Keratinocyte (primary cell): ENCODE measurements around the gene TMEM53. TPM values are rescaled to one million over a fixed set of nuclear protein-coding genes. Genes with fewer than 3 reads are reported as not detected.

ENCODE experiments used
- DNase-seq: peaks from one replicate; pipeline ENCODE4 v3.0.0-alpha.2; 2011; ENCODE audit warnings: low read depth, missing footprints, low spot score
- FAIRE-seq: peaks from 2 replicates; lab custom pipeline; 2011; peaks lifted over from hg19 to GRCh38; lab: Jason Lieb, UNC
- H2AFZ ChIP-seq: 2 replicates; pipeline ENCODE4 v1.6.0; 2012; ENCODE audit warnings: low read length, control low read depth, inconsistent platforms; ENCODE audit not compliant: control insufficient read depth
- H3K27ac ChIP-seq: 2 replicates; pipeline ENCODE4 v1.5.1; 2011; ENCODE audit warnings: low read length; ENCODE audit not compliant: control insufficient read depth, insufficient read depth
- H3K27me3 ChIP-seq: 3 replicates; pipeline ENCODE4 v1.6.0; 2011; ENCODE audit warnings: low read length; ENCODE audit not compliant: control insufficient read depth, insufficient read depth; ENCODE audit errors: extremely low read depth
- H3K36me3 ChIP-seq, 2 experiments: 2 replicates in 1 of 2; 3 replicates in 1 of 2; pipeline ENCODE4 v1.5.1; 2011; ENCODE audit warnings: low read length in 2 of 2, mild to moderate bottlenecking in 1 of 2; ENCODE audit not compliant: control insufficient read depth in 2 of 2, insufficient read depth in 2 of 2; ENCODE audit errors: extremely low read depth in 1 of 2
- H3K4me1 ChIP-seq: 3 replicates; pipeline ENCODE4 v1.5.1; 2011; ENCODE audit warnings: low read length; ENCODE audit not compliant: control insufficient read depth, insufficient read depth; ENCODE audit errors: extremely low read depth
- H3K4me2 ChIP-seq: 3 replicates; pipeline ENCODE4 v1.6.0; 2011; ENCODE audit warnings: low read depth, low read length; ENCODE audit not compliant: control insufficient read depth, insufficient read depth; ENCODE audit errors: extremely low read depth
- H3K4me3 ChIP-seq, 3 experiments: fragments of 200-600 bp in 1 of 3; sonication (generic) in 1 of 3; 2 replicates in 2 of 3; 3 replicates in 1 of 3; pipeline ENCODE4 v1.5.1; 2011 to 2016; ENCODE audit warnings: low read length in 3 of 3, mild to moderate bottlenecking in 3 of 3, control low read depth in 2 of 3, inconsistent platforms in 1 of 3, low read depth in 1 of 3, mixed read lengths in 1 of 3, mixed run types in 1 of 3, moderate library complexity in 1 of 3; ENCODE audit not compliant: control insufficient read depth in 2 of 3, insufficient read depth in 2 of 3; ENCODE audit errors: extremely low read depth in 1 of 3
- H3K79me2 ChIP-seq: 2 replicates; pipeline ENCODE4 v1.6.0; 2012; ENCODE audit warnings: low read length; ENCODE audit not compliant: control insufficient read depth, insufficient read depth
- H3K9ac ChIP-seq: 3 replicates; pipeline ENCODE4 v1.6.0; 2011; ENCODE audit warnings: low read length; ENCODE audit not compliant: control insufficient read depth, insufficient read depth; ENCODE audit errors: extremely low read depth
- H3K9me1 ChIP-seq: 3 replicates; pipeline ENCODE4 v1.6.0; 2011; ENCODE audit warnings: low read length; ENCODE audit not compliant: control insufficient read depth, insufficient read depth; ENCODE audit errors: extremely low read depth
- H3K9me3 ChIP-seq: 2 replicates; pipeline ENCODE4 v1.5.1; 2012; ENCODE audit warnings: low read depth, low read length; ENCODE audit not compliant: control insufficient read depth
- H4K20me1 ChIP-seq: 3 replicates; pipeline ENCODE4 v1.6.0; 2011; ENCODE audit warnings: low read length; ENCODE audit not compliant: control insufficient read depth, insufficient read depth; ENCODE audit errors: extremely low read depth
- CTCF ChIP-seq, 3 experiments: IDR thresholded peaks in 1 of 3; conservative IDR thresholded peaks in 1 of 3; optimal IDR thresholded peaks in 1 of 3; 2 replicates in 2 of 3; 3 replicates in 1 of 3; pipeline versions ENCODE3 to v1.5.1; 2011; ENCODE audit warnings: low read length in 3 of 3, mild to moderate bottlenecking in 3 of 3, moderate library complexity in 2 of 3, control low read depth in 1 of 3, inconsistent platforms in 1 of 3; ENCODE audit not compliant: insufficient read depth in 2 of 3; ENCODE audit errors: extremely low read depth in 1 of 3
- EZH2 ChIP-seq: IDR thresholded peaks from one replicate; pipeline ENCODE4 v1.6.1; 2012; ENCODE audit warnings: inconsistent platforms, mild to moderate bottlenecking, low read length, moderate library complexity
- dilution Hi-C: fragments of 300-500 bp; cut with MboI; formaldehyde crosslinking; loops from one replicate; pipeline ENCODE4 v1.7.0; 2020; ENCODE audit warnings: low sequenced_read_pairs; ENCODE audit not compliant: extremely low pct_ligation_motif_present
- polyA plus RNA-seq, 5 experiments: library from polyadenylated mRNA; depleted of rRNA in 3 of 5; stranded (reverse) in 3 of 5; stranded (forward) in 1 of 5; unstranded in 1 of 5; fragments of >200 nt; gene quantifications; 1 replicate in 1 of 5; 2 replicates in 3 of 5; 3 replicates in 1 of 5; pipeline versions ENCODE4 v1.2.1 to v1.2.3, GENCODE V29; 2011 to 2012; ENCODE audit warnings: missing spikeins in 2 of 5, low read depth in 1 of 5, low replicate concordance in 1 of 5

Gene TMEM53
- polyA plus RNA-seq, 1 donor (not counting 4 experiments of a cell fraction or from before 2014, with no cell fraction given) = 5.6 TPM

DNA sequence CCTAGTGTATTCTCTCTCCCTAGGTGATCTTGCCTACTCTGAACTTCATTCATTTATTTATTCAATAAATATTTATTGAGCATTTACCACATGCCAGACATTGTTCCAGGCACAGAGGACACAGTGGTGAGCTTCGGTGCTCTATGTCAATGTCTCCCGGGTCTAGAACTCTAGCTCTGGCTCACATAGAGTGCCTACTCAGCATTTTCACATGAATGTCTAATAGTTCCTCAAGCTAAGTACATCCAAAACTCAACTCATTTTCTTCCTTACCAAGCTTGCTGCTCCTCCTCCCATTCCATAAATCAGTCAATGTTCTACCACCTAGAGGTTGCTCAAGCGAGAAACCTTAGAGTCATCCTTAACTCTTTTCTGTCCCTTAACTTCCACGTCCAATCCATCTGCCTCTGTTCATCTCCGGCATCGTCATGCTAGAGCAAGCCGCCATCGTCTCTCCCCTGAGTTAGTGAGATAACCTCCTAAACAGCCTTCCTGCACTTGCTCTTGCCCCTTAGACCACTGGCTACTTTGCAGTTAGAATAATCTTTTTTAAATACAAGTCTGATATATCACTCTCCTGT is 67.5 kb downstream of the TMEM53 start:
- Histone ChIP-seq H3K4me3 (no peak overlapping the region), H3K9me1 (no peaks in the 10 kb centered on the region), H3K4me2 (no peak overlapping the region), H3K9me3 (no peaks in the 10 kb centered on the region), H3K4me1 (peaks cover 3% of the 10 kb centered on the region), H3K27ac (no peak overlapping the region), H2AFZ (no peak overlapping the region), H3K27me3 (peaks cover 20% of the 10 kb centered on the region), H3K9ac (no peak overlapping the region), H3K36me3 (no peaks in the 10 kb centered on the region), H3K79me2 (no peaks in the 10 kb centered on the region), H4K20me1 (no peaks in the 10 kb centered on the region)
- FAIRE-seq = no peak
- dilution Hi-C loops = no loop called here
- TF ChIP-seq CTCF (optimal IDR thresholded peaks at IDR 0.05 in 1 of 3, IDR thresholded peaks at IDR 0.05 in 1 of 3, conservative IDR thresholded peaks at IDR 0.05 in 1 of 3; ENCODE audit: extremely low read depth in 1 of 3, insufficient read depth in 2 of 3, low read length in 3 of 3) = no peak
- no peak for TF ChIP-seq EZH2
- no peak for DNase-seq

DNA sequence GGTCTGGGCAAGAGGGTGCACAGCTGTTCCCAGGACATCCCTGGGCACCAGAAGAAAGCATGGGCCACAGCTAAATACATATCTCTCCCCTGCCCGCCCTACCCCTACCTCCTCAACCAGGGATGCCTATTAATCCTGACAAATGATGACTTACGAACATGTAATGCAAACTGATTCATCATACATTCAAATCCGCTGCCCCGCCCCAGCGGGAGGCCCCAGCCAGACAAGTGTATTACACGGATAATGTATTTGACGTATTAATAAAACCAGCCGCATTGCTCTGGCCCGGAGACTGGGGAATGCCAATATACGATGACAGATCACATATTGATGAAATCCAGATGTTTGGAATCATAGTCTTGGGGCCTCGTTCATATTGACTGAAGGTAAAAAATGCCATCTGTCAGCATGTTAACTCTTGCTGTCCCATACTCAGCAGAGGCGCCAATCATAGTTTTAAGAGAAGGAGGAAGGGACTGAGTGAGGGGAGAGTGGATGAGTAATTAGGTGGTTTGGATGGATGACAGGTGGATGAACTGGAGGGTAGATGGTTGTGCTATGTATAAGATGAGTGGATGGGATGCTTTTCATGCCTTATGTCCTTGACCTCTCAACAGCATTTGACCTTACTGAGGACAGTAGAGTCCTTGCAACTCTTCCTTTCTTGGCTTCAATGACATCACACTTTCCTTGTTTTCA is 68.2 kb downstream of the TMEM53 start:
- Histone ChIP-seq H3K4me2 (no peak overlapping the region), H3K9ac (no peak overlapping the region), H3K36me3 (no peaks in the 10 kb centered on the region), H4K20me1 (no peaks in the 10 kb centered on the region), H3K9me3 (no peaks in the 10 kb centered on the region), H3K27me3 (peaks cover 28% of the 10 kb centered on the region), H3K9me1 (no peaks in the 10 kb centered on the region), H2AFZ (no peak overlapping the region), H3K27ac (no peak overlapping the region), H3K4me1 (peaks cover 3% of the 10 kb centered on the region), H3K4me3 (no peak overlapping the region), H3K79me2 (no peaks in the 10 kb centered on the region)
- TF ChIP-seq EZH2 (no peak), CTCF (optimal IDR thresholded peaks at IDR 0.05 in 1 of 3, IDR thresholded peaks at IDR 0.05 in 1 of 3, conservative IDR thresholded peaks at IDR 0.05 in 1 of 3; ENCODE audit: extremely low read depth in 1 of 3, insufficient read depth in 2 of 3, low read length in 3 of 3) (no peak)
- DNase-seq = no peak
- no peak for FAIRE-seq
- dilution Hi-C loops = no loop called here
